WI38 (cell line): ENCODE results near the gene RNASE1.
"Not testable (repeated sequence)": the region's sequence is repeated elsewhere in the genome, so short reads cannot be mapped to it uniquely, and the experiment has no call there.

Source experiments
- H3K4me3 ChIP-seq: 2 replicates; pipeline ENCODE4 v1.5.1; 2011; ENCODE audit warnings: low read depth, mild to moderate bottlenecking, control low read depth, low read length
- CTCF ChIP-seq: IDR thresholded peaks from 2 replicates; pipeline ENCODE4 v1.5.1; 2012; ENCODE audit warnings: low read depth, mild to moderate bottlenecking, control low read depth, low read length

Gene RNASE1

GRCh38 chr14:20820063-20820904 lies 17.6 kb upstream of the RNASE1 start:
- no peak for TF ChIP-seq CTCF
- H3K4me3 ChIP-seq, result no peak overlapping the region

- H3K4me3 ChIP-seq, result no peak overlapping the region
- no peak for TF ChIP-seq CTCF
These were observed 16.2 kb upstream of the RNASE1 start for GRCh38 chr14:20818861-20819260.

- H3K4me3 ChIP-seq, result not testable (repeated sequence)
These were observed 13.3 kb upstream of the RNASE1 start for GRCh38 chr14:20815946-20816345.

GRCh38 chr14:20811986-20812975 lies 9.6 kb upstream of the RNASE1 start:
- no peak for TF ChIP-seq CTCF
- H3K4me3 ChIP-seq, result no peak overlapping the region

GRCh38 chr14:20809917-20810316 lies 7.3 kb upstream of the RNASE1 start:
- TF ChIP-seq CTCF, result no peak
- H3K4me3 ChIP-seq, result no peak overlapping the region

GRCh38 chr14:20808162-20808483 lies 5.5 kb upstream of the RNASE1 start:
- H3K4me3 ChIP-seq, result no peak overlapping the region
- TF ChIP-seq CTCF, result no peak

GRCh38 chr14:20807304-20808161 lies 4.9 kb upstream of the RNASE1 start:
- no peak overlapping the region for H3K4me3 ChIP-seq
- no peak for TF ChIP-seq CTCF
